ENCODE measurements around the gene QTRT2.
A peak's percentile ranks its signal among the peaks of the same experiment; 100 is the strongest.

QTRT2 gene

DNA sequence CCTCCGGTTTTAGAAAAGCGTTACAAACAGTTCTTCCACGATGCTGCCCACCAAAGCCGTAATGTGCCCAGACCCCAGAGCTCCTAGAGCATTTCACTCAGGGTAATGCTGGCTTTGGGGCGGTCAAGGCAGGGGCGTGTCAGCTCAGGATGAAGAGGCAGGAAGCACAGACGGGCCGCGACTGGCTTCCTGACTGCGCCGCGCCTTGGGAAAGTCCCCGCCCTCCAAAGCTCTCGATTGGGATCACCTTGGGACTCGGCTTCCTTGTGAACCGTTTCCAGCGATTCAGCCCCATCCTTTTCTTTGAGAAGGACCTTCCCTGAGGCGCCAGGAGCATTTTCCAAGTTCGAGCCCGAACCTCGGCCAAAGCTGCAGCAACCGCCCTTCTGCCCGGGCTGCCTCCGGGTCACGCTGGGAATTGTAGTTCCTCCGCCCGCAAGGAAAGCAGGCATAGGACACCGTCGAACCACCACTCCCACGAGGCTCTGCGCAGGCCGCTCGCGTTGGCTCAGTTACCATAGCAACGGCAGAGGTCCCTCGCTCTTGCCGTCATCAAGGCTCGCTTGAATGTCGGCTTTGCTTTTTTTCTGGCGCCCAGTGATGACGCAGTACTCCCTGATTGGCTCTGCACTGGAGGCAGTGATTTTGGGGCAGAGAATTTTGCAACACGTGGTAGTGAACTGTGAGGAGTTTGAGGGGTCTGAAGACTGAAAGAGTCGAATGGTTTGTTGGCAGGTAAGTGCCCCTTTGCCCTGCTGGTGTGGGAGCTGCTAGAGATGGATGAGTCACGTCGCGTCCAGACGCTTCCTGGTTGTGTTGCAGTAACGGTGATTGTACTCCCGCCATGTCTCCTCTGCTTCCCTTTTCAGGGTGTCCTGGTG lies at the start of gene QTRT2, which contains the start of gene CCDC191:
Gene QTRT2, plus strand, starts transcription at position 608 of the 881 bp plus-strand sequence. CDS start 8,521 bp downstream, outside the sequence.
Gene CCDC191, minus strand, starts transcription at position 397 of the 881 bp plus-strand sequence. Its CDS starts 60 bp downstream, at position 337.
- peak; percentile 99 for DNase-seq

DNA sequence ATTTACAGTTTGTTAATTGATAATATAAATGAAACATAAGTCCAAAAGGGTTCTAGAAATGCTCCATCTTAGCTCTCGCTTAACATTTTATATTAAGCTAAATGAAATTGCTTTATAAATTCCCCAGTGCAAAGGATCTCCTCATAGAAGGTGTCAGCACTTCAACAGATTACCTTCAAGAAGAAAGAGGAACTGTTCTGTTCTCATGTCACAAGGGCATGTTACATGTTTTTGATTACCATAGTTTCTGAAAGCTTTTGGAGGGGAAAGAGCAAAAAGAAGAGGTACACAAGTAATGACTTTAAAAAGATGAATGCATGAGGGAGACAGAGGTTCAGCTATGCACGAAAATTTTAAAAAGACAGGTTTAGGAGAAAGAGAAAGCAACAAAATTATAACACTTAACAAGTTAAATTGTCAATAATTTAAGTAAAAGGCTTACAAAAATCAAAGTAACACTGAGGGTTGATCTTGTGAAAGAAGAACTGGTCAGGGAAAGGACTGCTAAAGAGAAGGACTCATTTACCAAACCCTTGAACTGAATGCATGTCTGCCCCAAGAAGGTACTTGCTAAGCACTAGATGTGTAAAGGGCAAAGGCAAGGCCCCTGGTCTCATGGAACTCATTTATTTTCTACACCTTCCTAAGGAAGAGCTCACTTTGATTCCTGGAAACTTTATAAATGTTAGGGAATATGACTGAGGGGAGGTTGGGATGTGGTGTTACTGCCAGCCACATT lies 45.3 kb upstream of the QTRT2 start:
- no peak for DNase-seq

DNA sequence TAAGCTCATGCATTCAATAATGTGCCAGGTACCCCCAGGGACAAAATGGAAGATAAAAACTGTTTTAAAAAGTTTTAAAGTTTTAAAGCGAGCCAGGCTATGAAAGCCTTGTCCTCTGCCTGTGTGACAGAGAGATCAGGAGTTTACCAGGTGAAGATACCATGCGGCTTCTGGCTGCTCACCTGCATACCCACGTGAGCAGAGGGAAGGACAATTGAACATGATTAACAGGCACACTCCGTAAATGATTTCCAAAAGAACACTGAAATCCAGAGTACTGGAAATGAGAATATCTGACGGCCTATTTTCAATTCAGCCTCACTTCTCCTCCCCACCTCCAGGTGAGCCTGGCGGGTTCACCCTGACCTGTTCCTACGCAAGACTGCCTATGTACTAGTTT lies 42.3 kb upstream of the QTRT2 start:
- DNase-seq: no peak

DNA sequence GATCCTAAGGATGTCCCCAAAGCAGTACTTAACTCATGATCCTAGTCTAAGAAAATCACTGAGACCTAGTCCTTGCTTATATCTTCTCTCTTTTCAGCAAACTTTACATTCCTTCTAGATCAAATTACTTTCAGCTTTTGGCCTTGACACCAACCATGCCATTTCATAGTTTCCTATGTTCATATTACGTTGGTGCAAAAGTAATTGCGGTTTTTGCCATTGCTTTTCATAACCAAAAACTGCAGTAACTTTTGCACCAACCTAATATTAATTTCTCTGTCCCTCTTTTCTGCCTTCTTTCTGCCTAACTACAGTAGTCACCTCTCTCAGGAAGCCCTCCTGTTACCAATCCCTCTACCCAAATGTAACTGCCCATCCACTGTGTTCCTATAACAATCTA lies 37.1 kb upstream of the QTRT2 start:
- no peak for DNase-seq

DNA sequence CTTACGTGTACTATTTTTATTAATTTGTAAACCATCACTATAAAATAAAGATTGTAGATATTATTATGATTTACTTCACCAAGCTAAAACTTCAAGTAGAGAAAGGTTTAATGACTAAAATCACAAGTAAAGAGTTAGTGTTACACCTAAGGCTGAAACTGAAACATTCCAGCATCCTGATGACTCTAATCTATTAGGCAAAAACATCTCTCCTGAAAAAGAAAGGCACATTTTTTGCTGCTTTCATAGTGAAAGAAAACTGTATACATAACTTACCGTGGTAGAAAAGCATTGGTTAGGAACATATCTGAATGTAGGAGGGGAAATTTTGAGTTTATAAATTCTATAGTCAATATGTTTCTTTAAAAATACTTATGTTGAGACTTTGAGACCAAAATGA lies 35.6 kb upstream of the QTRT2 start:
- DNase-seq: no peak

DNA sequence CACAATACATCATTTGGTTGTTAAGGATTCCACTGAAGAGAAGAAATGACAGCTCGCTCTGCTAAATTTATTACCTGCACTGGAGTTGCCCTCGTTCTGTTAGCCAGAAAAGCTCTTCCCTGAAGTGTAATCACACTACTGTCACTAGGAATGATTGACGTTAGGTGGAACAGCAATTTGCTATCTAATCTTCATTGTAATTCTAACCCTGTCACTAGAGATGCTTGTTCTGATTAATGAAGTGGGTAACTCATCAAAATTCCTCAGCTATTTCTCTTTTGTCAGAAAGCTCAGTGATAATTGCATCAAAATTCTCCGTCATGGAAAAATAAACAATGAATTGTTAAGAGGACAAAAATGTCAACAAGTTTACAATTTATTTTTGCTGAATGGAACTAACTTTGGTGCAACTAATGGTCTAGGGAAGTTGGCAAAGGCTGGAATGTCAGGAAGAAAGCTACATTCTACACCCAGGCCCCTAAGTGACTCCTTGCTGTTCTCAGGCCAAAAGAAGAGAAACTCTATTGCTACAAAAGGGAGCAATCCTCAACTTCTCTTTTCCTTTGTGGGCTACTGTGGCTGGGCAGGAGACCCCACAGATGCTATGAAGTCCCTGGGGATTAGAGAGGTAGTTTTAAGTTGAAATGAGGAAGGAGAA lies 34.3 kb upstream of the QTRT2 start:
- DNase-seq: no peak

DNA sequence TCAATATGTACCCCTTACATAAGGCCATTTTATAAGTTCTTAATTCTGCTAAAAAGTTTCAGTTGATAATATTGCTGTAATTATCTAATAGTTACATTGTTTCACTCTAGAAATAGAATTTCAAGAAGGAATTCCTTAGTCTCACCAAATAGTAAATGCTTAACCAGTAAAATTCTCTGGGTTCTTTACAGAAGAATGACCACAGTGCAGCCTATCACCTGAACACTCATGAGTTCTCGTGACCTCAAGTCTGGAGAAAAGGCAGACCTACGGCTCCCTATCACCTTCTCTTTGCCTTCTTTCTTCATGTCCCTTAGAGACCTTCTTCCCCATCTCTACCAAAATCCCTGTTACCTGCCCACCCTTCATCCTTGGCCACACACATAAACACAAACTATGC lies 31.1 kb upstream of the QTRT2 start:
- peak; percentile 50 for DNase-seq

DNA sequence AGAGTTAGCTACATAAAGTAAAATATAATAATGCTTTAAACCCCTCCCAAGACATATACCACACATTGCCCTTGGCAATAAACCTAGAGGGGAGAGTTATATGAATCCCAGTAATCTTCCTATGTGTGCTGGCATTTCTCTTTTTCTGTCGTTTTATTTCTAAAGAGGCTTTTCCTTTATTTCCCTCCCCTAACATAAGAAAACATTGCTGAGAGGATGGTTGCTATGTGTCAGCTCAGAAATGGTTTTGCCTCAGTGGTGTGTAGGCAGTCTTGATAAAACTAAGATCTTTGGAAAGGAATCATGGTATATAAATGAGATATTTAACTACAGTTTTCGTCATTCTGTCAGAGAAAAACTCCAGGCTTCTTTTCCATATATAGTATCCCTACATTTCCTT lies 30.2 kb upstream of the QTRT2 start:
- DNase-seq: no peak

DNA sequence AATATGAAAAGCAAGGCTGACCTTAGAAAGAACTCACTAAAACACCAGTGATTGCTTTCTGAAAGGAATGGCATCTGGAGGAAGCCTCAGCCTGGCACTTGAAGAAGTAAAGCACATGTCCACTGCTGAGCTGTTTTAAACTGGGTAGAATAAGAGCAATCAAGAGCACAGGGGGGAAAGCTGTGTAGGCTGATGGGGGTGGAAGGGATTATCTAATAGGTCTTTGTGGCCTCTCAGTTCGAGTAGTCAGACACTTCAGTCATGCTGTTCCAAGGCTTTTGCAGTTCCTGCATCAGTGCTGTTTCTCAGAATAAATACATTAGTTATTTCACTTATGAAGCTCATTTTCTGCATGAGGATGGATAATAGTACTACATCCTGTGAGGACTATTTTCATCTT lies 22.8 kb upstream of the QTRT2 start:
- DNase-seq: no peak

DNA sequence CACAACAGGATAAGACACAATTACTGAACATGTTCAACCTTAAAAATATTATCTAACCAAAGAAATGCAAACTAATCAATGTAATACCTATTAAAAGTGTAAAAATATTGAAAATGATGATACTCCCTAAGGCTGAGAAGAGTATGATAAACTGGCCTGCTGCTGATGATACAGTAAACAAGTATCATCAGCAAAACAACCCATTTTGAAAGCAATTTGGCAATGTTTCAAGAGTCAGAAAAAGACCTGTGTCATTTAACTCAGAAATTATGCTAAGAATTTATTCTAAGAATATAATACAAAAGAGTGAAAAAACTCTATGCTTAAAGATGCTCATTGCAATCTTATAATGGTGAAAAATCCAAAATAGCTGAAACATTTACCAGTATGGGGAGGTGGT lies 22.3 kb upstream of the QTRT2 start:
- no peak for DNase-seq

DNA sequence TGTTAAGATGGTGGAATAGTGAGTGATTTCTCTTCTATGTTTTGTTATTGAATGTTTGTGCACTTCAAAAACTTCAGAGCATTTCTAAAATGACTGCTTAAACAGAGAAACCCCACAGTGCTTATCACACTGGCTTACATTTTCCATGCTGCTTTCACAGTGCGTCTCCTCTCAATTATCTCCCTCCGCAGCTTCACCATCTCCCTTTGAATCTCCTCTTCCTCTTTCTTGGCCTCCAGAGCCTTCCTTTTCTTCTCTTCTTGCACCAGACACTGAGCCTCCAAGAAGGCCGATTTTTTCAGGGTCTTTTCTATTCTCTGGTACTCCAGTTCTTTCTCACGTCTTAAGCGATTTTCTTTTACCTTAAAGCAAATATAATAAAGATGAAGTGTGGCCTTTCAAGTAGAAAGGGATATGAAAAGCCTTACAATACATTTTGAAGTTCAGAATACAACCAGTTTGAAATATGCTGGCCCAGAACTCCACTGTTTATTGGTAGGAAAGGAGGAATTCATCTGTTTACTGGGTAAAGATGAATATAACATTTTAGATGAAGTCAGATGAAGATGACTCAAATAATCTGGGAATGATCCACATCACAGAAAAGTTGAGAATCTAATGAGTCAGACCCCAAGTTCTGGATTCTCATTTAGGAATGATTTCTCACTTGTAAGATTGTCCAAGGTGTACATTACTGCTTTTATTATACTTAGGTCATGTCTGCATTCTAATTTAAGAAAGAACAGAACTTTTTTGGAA lies 21.6 kb upstream of the QTRT2 start:
- DNase-seq: no peak

DNA sequence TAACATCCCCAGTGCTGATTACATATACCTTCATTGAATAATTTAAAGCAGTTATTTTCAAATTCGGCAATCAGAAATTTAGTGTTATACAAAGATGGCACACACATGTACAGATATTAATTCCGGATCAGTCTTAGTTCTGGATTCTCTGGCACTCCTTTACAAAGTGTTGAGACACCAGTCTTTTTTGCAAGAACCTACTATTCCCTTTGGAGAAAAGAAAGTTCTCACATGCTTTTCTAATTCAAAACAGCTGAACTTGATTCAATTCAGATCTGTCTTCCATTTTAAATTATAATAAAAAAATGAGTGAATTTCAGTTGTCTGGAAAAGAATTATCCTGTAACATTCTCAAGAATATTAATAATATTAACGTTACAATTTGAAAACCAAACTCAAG lies 20.6 kb upstream of the QTRT2 start:
- DNase-seq: no peak

DNA sequence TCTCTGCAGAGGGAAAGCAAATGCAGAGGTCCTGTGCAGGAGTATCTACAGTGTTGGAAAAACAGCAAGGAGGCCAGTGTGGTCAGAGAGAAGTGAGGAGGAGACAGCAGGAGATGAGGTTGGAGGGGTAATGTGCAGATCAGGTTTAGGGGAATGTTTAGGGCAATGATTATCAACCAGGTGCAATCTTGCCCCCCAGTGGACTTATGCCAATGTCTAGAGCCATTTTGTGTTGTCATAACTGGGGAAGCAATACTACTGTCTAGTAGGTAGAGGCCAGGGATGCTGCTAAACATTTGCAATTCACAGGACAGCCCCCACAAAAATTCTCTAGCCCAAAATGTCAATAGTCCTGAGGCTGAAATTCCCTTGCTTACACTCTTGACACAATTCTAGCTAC lies 13.3 kb upstream of the QTRT2 start:
- DNase-seq: no peak

DNA sequence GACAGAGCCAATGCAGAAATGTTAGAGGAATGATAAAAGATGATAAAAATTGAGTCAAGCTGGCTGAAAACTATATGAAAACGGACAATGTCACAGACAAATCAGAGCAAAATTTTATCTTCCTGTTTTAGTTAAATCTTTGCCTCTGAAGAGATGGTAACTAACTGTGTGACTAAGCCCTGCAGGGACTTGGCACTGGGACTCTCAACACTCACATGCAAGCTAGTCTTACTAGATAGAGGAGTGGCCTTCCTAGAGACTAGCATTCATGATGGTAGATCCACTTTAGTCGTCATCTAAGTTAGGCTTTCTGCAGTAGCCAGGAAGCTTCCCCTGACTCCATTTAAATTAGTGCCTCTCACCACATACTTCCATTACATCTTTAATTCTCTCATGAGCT lies 4.3 kb upstream of the QTRT2 start:
- no peak for DNase-seq

DNA sequence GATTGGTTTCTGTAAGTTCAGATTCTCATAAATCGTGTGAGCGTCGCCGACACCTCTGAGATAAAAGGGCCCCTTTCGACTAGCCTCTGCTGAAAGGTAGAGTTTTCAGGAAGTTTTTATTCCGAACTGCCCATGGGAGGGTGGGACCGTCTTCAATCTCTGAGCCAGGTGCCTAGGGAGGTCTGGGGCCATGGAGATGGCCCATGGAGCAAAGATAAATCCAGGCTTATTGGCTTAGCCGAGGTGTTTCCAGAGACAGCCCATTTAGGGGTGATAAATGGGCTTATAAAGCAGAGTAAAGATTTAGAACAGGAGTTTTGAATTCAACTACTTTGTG lies 442 bp downstream of the QTRT2 start:
- DNase-seq: no peak

DNA sequence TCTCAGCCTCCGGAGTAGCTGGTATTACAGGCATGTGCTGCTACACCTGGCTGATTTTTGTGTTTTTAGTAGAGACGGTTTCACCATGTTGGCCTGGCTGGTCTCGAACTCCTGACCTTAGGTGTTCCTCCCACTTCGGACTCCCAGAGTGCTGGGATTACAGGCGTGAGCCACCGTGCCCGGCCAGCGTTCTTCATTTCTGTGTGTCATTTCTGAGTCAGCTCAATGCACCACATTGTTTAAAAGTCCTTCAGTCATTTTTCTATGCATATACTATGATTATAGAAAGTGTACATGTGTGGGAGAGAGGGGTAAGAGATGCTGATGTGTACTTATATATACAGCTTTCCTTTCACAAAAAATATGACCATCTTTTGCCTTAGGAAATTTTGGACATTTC lies 2.1 kb downstream of the QTRT2 start:
- no peak for DNase-seq

DNA sequence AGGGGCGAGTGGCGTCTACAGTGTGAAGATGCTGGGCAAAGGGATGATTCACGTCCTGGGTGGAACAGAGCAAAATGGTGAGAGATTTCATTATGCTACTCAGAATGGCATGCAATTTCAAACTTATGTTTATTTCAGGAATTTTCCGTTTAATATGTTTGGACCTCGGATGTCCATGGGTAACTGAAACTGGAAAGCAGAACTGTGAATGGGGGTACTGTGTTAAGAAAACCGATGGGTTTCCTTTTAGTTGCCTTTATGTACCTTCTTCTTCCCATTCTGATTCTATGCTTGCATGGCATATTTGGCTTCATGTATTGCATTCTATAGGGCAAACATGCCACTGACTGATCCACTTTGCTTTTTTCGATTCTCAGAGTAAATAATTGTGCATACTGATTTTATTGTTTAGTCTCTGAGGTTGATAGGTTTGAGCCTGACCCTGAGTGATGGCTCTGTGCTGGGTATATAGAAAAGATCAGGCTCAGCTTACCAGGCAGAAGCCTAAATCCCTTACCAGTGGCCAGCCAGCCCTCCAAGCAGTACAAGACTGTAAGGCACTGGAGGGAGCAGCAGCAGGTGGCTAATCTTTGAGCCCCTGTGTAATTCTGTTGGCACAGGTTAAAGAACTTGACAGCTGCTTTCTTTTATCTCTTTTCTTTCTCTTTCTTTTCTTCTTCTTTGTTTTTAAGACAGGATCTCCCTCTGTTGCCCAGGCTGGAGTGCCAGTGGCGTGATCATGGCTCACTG lies 4.5 kb downstream of the QTRT2 start:
- DNase-seq: no peak

DNA sequence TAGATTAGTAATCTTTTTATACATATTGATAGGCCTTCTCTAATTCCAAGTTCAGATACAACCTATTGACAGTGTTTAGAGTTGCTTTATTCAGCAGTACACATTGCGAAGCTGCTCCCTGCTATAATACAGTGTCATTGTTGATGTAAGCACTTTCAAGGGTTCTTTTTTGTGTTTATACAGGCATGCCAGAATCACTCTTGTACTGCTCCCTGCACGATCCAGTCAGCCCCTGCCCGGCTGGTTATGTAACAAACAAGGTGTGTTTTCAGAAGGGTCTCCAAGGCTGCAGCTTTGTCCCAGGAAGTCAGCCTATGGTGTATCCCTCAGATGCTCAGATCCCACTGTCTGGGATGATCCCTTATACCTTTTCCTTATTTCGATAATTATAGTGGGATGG lies 11.3 kb downstream of the QTRT2 start:
- DNase-seq: no peak

DNA sequence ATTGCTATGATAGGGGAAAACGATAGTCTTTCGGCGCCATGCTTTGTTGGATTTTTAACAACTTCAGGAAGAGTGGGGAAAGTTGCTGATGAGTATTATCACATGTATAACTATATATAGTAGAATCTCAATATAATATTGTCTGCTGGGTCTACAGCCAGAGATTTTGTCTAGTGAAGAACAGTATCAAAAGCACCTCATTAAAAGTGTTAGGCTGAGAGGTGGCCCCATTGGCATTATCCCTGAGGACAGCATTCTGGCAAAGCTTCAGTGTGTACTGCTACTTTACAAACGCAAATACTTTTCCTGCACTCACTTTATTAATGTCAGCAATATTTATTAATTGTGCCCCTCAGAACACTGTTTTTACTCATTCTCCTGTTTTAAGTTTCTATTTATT lies 11.8 kb downstream of the QTRT2 start:
- DNase-seq: no peak

DNA sequence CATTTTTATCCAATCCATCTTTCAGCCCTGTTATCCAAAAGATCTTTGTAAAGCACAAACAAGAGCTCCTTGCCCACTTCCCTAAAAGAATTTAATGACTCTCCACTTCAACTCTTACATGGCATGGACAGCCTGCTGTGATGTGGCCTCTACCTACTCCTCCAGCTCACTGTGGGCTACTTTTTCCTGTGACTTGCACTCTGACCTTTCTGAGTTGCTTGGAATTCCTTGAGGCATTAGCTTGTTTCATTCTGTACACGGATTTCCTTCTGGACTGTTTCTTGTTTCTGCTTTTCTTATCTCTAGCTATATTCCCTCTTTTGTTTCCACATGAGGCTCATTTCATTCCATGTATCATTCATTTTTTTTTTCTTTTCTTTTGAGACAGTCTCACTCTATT lies 15.2 kb downstream of the QTRT2 start:
- no peak for DNase-seq

DNA sequence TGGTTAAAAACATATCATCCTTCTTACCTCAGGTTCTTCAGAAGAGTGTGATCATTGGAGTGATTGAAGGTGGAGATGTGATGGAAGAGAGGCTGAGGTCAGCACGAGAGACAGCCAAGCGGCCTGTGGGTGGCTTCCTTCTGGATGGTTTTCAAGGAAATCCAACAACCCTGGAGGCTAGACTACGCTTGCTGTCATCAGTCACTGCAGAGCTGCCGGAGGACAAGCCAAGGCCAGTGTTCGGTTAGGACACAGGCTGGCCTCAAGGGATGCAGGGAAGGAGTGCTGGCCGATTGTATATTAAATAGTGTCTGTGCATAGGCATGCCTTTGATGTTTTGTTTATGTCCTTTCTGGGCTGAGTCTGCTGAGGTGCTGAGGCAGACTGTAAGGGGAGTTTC lies 20.2 kb downstream of the QTRT2 start:
- no peak for DNase-seq

DNA sequence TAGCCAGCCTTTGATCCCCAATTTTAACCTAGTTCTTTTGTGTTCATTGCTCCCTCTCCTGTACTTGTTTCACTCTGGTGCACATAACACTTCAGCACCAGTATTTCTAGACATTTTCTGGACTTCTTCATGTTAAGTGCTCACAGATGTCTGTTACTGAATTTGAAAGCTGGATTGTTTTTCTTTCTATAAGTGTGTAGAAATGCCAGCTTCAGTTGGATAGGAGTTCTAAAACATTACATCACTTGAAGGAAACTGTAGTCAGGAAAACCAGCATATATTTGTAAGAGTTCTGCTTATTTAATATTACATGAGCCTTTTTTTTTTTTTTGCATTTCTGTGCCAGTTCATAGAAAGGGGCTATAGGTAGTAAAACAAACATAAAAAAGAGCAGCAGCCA lies 21.6 kb downstream of the QTRT2 start:
- no peak for DNase-seq
